ENCODE measurements around the gene SOX10. TPM values are rescaled to one million over a fixed set of nuclear protein-coding genes. Genes with fewer than 3 reads are reported as not detected.

Gene SOX10
- total RNA-seq, 3 donors from 2014 or later: 0.46 to 21.2 (median 1.7) TPM

GRCh38 chr22:37926358-37926757 is 58.0 kb downstream of the SOX10 start:
- DNase-seq: no peak
- Histone ChIP-seq H3K9me3 (no peaks in the 10 kb centered on the region), H3K4me1 (ENCODE audit: low read depth) (no peaks in the 10 kb centered on the region), H3K4me3 (no peak overlapping the region), H3K36me3 (ENCODE audit: low read depth) (no peaks in the 10 kb centered on the region)
- ATAC-seq: no peak
- TF ChIP-seq, protein P1, sequence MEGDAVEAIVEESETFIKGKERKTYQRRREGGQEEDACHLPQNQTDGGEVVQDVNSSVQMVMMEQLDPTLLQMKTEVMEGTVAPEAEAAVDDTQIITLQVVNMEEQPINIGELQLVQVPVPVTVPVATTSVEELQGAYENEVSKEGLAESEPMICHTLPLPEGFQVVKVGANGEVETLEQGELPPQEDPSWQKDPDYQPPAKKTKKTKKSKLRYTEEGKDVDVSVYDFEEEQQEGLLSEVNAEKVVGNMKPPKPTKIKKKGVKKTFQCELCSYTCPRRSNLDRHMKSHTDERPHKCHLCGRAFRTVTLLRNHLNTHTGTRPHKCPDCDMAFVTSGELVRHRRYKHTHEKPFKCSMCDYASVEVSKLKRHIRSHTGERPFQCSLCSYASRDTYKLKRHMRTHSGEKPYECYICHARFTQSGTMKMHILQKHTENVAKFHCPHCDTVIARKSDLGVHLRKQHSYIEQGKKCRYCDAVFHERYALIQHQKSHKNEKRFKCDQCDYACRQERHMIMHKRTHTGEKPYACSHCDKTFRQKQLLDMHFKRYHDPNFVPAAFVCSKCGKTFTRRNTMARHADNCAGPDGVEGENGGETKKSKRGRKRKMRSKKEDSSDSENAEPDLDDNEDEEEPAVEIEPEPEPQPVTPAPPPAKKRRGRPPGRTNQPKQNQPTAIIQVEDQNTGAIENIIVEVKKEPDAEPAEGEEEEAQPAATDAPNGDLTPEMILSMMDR (IDR thresholded peaks at IDR 0.05): no peak
- intact Hi-C loops (cut with DNase I, micrococcal nuclease): no loop called here

GRCh38 chr22:37925767-37926166 is 58.6 kb downstream of the SOX10 start:
- Histone ChIP-seq H3K9me3 (no peaks in the 10 kb centered on the region), H3K36me3 (ENCODE audit: low read depth) (no peaks in the 10 kb centered on the region), H3K4me1 (ENCODE audit: low read depth) (no peaks in the 10 kb centered on the region), H3K4me3 (no peak overlapping the region)
- TF ChIP-seq, protein P1 (IDR thresholded peaks at IDR 0.05): no peak
- no peak for ATAC-seq
- intact Hi-C loops (cut with DNase I, micrococcal nuclease): no loop called here
- no peak for DNase-seq

DNA sequence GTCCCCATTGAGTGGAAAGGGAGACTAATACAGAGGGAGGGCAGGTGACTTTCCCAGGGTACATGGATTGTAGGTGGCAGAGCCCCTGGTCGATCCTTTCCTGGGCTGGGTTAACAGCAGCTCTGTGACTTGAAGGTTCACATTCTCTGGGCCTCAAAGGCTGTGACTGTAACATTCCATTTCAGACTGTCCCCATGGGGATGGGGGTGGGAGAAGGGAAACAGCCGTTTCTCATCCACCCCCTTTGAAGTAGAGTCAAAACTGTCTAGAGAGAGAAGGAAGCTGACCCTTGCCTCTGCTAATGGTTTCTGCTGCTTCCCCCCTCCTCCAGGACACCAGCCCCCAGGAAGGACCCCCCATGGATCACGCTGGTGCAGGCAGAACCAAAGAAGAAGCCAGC is 59.0 kb downstream of the SOX10 start:
- H3K4me1 ChIP-seq (ENCODE audit: low read depth): no peaks in the 10 kb centered on the region
- no peak for ATAC-seq

DNA sequence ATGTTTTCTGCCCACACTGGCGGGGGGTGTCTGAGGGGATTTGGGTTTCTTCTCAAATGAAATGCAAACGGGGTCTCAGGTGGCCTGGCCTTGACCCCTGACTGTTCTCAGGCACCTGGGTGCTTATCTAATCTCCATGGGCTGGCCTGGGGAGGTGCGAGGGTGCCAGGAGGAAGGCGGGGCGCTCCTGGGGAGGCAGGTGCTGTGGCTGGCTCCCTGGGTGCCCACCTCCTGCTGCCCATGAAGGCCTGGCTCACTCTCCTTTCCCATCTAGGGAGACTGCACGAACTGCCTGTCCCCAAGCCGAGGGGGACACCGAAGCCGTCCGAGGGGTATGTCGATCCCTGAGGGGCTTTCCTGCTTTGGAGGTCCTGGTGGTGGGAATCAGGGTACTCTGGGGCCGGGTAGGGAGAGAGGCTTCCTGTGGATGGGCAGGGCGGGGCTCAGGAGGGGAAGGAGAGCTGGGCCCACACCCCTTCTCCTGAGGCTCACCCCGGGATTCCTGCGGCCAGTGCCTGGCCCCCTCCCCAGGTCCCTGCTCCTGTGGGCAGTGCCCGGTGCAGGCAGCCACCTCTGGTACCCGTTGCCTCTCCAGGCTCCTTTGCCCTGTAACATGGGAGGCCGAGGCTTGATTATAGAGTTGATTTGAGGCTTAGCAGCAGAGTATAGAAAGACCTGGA is 59.8 kb downstream of the SOX10 start:
- H3K9me3 ChIP-seq: no peaks in the 10 kb centered on the region
- H3K36me3 ChIP-seq (ENCODE audit: low read depth): no peaks in the 10 kb centered on the region
- intact Hi-C loops (cut with DNase I, micrococcal nuclease): no loop called here
- H3K4me1 ChIP-seq (ENCODE audit: low read depth): no peaks in the 10 kb centered on the region
- no peak overlapping the region for H3K4me3 ChIP-seq
- ATAC-seq (no peak), DNase-seq (no peak)
- TF ChIP-seq, protein P1 (IDR thresholded peaks at IDR 0.05): no peak

More for the DNA sequence above, 59.0 kb downstream of the SOX10 start:
- no peaks in the 10 kb centered on the region for H3K36me3 ChIP-seq (ENCODE audit: low read depth)
- intact Hi-C loops (cut with DNase I, micrococcal nuclease): no loop called here
- no peak overlapping the region for H3K4me3 ChIP-seq
- no peaks in the 10 kb centered on the region for H3K9me3 ChIP-seq
- TF ChIP-seq, protein P1 (IDR thresholded peaks at IDR 0.05): no peak
- no peak for DNase-seq

GRCh38 chr22:37923927-37924326 is 60.4 kb downstream of the SOX10 start:
- Histone ChIP-seq H3K4me3 (no peak overlapping the region), H3K9me3 (no peaks in the 10 kb centered on the region), H3K4me1 (ENCODE audit: low read depth) (no peaks in the 10 kb centered on the region), H3K36me3 (ENCODE audit: low read depth) (no peaks in the 10 kb centered on the region)
- DNase-seq (no peak), ATAC-seq (no peak)
- TF ChIP-seq, protein P1 (IDR thresholded peaks at IDR 0.05): no peak
- intact Hi-C loops (cut with DNase I, micrococcal nuclease): no loop called here

Small RNA genes within 50 kb of the gene (microRNA-seq; reads per million reads assigned to microRNA genes)
- gene MIR4534: not detected
- gene MIR6820: 0.93 reads per million

Other genes starting within 250 kb of the SOX10 start
- 10 to 100 TPM in 2 of 3 donors, 1 to 10 TPM in 1; 9.2 to 15.6 (median 13.6) TPM for gene GCAT, start 176.6 kb downstream of the SOX10 start, total RNA-seq
- not detected for gene GALR3, start 161.2 kb downstream of the SOX10 start, total RNA-seq
- 10 to 100 TPM; 18.2 to 36.7 (median 28.1) TPM for gene ANKRD54, start 140.2 kb downstream of the SOX10 start, total RNA-seq
- 100 to 1,000 TPM; 365 to 477 (median 414) TPM for gene EIF3L, start 135.1 kb downstream of the SOX10 start, total RNA-seq
- 100 to 1,000 TPM in 1 of 3 donors, 10 to 100 TPM in 2; 26.1 to 100 (median 28.6) TPM for gene MICALL1, start 78.3 kb downstream of the SOX10 start, total RNA-seq
- gene C22orf23, start 31.0 kb downstream of the SOX10 start, total RNA-seq: not detected
- gene POLR2F, start 30.9 kb downstream of the SOX10 start, total RNA-seq: 10 to 100 TPM; 54.4 to 69.3 (median 61.3) TPM
- 10 to 100 TPM; 30.9 to 40.7 (median 37.9) TPM for gene PICK1, start 72.8 kb upstream of the SOX10 start, total RNA-seq
- gene SLC16A8, start 99.6 kb upstream of the SOX10 start, total RNA-seq: not detected
- 10 to 100 TPM; 33.9 to 92.3 (median 63.7) TPM for gene BAIAP2L2, start 126.1 kb upstream of the SOX10 start, total RNA-seq
- gene PLA2G6, start 197.3 kb upstream of the SOX10 start, total RNA-seq: 10 to 100 TPM; 28.5 to 38.7 (median 35.9) TPM
- 10 to 100 TPM; 16.7 to 26.5 (median 25.6) TPM for gene MAFF, start 217.4 kb upstream of the SOX10 start, total RNA-seq